ENCODE results near the gene CAPN10. TPM values are rescaled to one million over a fixed set of nuclear protein-coding genes. Genes with fewer than 3 reads are reported as not detected.
A peak's percentile ranks its signal among the peaks of the same experiment; 100 is the strongest.

Gene CAPN10
- total and polyA plus RNA-seq, 12 donors, result 4.7 to 158 (median 25.1) TPM

DNA sequence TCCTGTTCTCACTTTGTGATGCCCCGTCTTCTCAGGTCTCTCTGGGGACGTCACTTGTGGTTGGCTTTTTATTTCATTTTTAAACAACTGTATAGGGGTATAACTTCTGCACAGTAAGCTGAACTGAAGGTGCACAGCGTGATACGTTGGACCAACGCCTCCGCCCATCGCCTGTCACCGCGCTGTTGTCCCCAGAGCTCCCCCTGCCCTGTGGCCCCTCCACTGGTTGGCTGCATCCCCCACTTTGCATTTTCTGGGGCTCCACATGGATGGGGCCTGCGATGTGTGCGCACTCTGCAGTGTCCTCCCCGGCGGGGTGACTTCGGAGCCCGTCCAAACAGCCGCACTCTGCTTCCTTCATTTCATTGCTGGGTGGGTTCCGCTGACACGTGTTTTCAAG is 53.0 kb downstream of the CAPN10 start:
- H3K4me1 ChIP-seq (replicated peaks in 1 of 2), result no peaks in the 10 kb centered on the region
- 88 to 91% (median 91%) methylated on average over 15 to 18 of the region's 18 CpGs for WGBS, 4 donors
- no peaks in the 10 kb centered on the region for H3K9me3 ChIP-seq (replicated peaks in 1 of 3)
- TF ChIP-seq, protein P1, sequence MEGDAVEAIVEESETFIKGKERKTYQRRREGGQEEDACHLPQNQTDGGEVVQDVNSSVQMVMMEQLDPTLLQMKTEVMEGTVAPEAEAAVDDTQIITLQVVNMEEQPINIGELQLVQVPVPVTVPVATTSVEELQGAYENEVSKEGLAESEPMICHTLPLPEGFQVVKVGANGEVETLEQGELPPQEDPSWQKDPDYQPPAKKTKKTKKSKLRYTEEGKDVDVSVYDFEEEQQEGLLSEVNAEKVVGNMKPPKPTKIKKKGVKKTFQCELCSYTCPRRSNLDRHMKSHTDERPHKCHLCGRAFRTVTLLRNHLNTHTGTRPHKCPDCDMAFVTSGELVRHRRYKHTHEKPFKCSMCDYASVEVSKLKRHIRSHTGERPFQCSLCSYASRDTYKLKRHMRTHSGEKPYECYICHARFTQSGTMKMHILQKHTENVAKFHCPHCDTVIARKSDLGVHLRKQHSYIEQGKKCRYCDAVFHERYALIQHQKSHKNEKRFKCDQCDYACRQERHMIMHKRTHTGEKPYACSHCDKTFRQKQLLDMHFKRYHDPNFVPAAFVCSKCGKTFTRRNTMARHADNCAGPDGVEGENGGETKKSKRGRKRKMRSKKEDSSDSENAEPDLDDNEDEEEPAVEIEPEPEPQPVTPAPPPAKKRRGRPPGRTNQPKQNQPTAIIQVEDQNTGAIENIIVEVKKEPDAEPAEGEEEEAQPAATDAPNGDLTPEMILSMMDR (IDR thresholded peaks at IDR 0.05), result no peak
- TF ChIP-seq POLR2A (IDR thresholded peaks at IDR 0.05), result no peak
- no peak overlapping the region for H3K4me3 ChIP-seq
- H3K36me3 ChIP-seq (replicated peaks in 1 of 2), result no peaks in the 10 kb centered on the region
- H3K27ac ChIP-seq, result no peak overlapping the region
- DNase-seq, result peak in 2 of 7 donors; percentile 3 to 15
- intact Hi-C loops (cut with DNase I), result no loop called here
- H3K27me3 ChIP-seq, result no peaks in the 10 kb centered on the region

GRCh38 chr2:240640939-240641338 is 54.4 kb downstream of the CAPN10 start:
- WGBS, 4 donors, result 10 to 80% (median 21%) methylated on average over 2 to 16 of the region's 16 CpGs
- intact Hi-C loops (cut with DNase I), result no loop called here
- H3K27ac ChIP-seq, result no peak overlapping the region
- H3K4me1 ChIP-seq (replicated peaks in 1 of 2), result no peaks in the 10 kb centered on the region
- no peaks in the 10 kb centered on the region for H3K27me3 ChIP-seq
- H3K36me3 ChIP-seq (replicated peaks in 1 of 2), result no peaks in the 10 kb centered on the region
- DNase-seq, result peak in 5 of 7 donors; percentile 26 to 48 (median 29)
- H3K9me3 ChIP-seq (replicated peaks in 1 of 3), result no peaks in the 10 kb centered on the region
- TF ChIP-seq, protein P1 (IDR thresholded peaks at IDR 0.05), result peak in 2 of 6 experiments; percentile 19 to 43
- no peak for TF ChIP-seq POLR2A (IDR thresholded peaks at IDR 0.05)
- H3K4me3 ChIP-seq, result no peak overlapping the region

GRCh38 chr2:240642061-240642805 is 55.7 kb downstream of the CAPN10 start:
- WGBS, 4 donors, result 66 to 85% (median 78%) methylated on average over 5 to 36 of the region's 36 CpGs
- H3K27me3 ChIP-seq, result peaks cover 5% of the 10 kb centered on the region
- H3K4me1 ChIP-seq (replicated peaks in 1 of 2), result no peaks in the 10 kb centered on the region
- intact Hi-C loops (cut with DNase I), result no loop called here
- no peak overlapping the region for H3K4me3 ChIP-seq
- H3K36me3 ChIP-seq (replicated peaks in 1 of 2), result no peaks in the 10 kb centered on the region
- no peak overlapping the region for H3K27ac ChIP-seq
- no peaks in the 10 kb centered on the region for H3K9me3 ChIP-seq (replicated peaks in 1 of 3)
- peak in 2 of 7 donors; percentile 3 to 28 for DNase-seq
- TF ChIP-seq POLR2A (IDR thresholded peaks at IDR 0.05), result no peak
- TF ChIP-seq, protein P1 (IDR thresholded peaks at IDR 0.05), result no peak

DNA sequence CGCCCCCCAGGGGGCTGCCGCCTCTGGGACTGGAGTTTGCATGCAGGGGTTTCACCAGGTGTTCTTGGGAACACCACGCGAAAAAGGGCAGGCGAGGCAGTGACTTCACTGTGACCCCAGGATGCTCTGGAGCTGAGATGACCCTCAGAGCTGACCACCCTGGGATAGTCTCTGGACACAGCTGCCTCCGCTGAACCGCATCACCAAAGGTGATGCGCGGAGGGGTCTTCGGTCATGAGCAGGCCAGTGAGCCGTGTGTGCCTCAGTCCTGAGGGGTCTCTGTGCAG is 56.2 kb downstream of the CAPN10 start:
- 82 to 93% methylated on average over 11 of the region's 11 CpGs; no CpG with 5 or more reads in 2 of the 4 donors for WGBS, 4 donors
- H3K27me3 ChIP-seq, result peaks cover 5% of the 10 kb centered on the region
- H3K27ac ChIP-seq, result no peak overlapping the region
- intact Hi-C loops (cut with DNase I), result no loop called here
- TF ChIP-seq POLR2A (IDR thresholded peaks at IDR 0.05), result no peak
- TF ChIP-seq, protein P1 (IDR thresholded peaks at IDR 0.05), result no peak
- H3K36me3 ChIP-seq (replicated peaks in 1 of 2), result no peaks in the 10 kb centered on the region
- H3K4me1 ChIP-seq (replicated peaks in 1 of 2), result no peaks in the 10 kb centered on the region
- DNase-seq, result no peak
- H3K4me3 ChIP-seq, result no peak overlapping the region
- no peaks in the 10 kb centered on the region for H3K9me3 ChIP-seq (replicated peaks in 1 of 3)
